AG04449 (cell line): ENCODE measurements around the gene R3HDML.

Experiments
- CTCF ChIA-PET: fragments of 350-600 bp; formaldehyde crosslinking; extraction: SDS; loops from one replicate; lab custom pipeline; 2021; ENCODE audit warnings: antibody characterized with exemption; lab: Yijun Ruan, JAX
- POLR2A ChIA-PET: fragments of 400-600, 350-600 bp; formaldehyde crosslinking; extraction: SDS; loops from one replicate; lab custom pipeline; 2020; ENCODE audit warnings: antibody characterized with exemption, inconsistent platforms; lab: Yijun Ruan, JAX
- DNase-seq: peaks from one replicate; pipeline ENCODE4 v3.0.0-alpha.2; 2010; ENCODE audit warnings: low read depth, low spot score
- H3K4me3 ChIP-seq: 2 replicates; pipeline ENCODE4 v1.5.1; 2011; ENCODE audit warnings: low read depth, mild to moderate bottlenecking, control low read depth, low read length
- CTCF ChIP-seq: IDR thresholded peaks from one replicate; pipeline ENCODE4 v1.5.1; 2011; ENCODE audit warnings: mild to moderate bottlenecking, moderate library complexity, low read length, control low read depth, inconsistent platforms; ENCODE audit not compliant: insufficient read depth; ENCODE audit errors: missing control alignments

Gene R3HDML

GRCh38 chr20:44306927-44307326, 29.9 kb upstream of the R3HDML start:
- H3K4me3 ChIP-seq, result no peak overlapping the region
- POLR2A ChIA-PET, result no interaction called here

GRCh38 chr20:44309763-44310663, 26.8 kb upstream of the R3HDML start:
- CTCF ChIA-PET, result interaction anchor here (0.7 to 9.0 kb wide), 31 partner anchors 8 to 300 kb away, joined by 3 to 452 read pairs (median 6); partner anchors contain the start of gene R3HDML
- peak; percentile 9 for DNase-seq

More at GRCh38 chr20:44306927-44307326, 29.9 kb upstream of the R3HDML start:
- no peak for DNase-seq
- CTCF ChIA-PET, result interaction anchor here (1.2 kb wide), 2 partner anchors 18 to 89 kb away, joined by 3 to 7 read pairs; no protein-coding TSS in a partner anchor
- no peak for TF ChIP-seq CTCF

GRCh38 chr20:44310664-44311639, 25.9 kb upstream of the R3HDML start, which contains the start of gene FITM2:
FITM2 (minus strand) TSS chr20:44311202; CDS start chr20:44311148, 54 bp downstream.
- peak within 1 kb of the TSS; percentile 94 for H3K4me3 ChIP-seq
- ChIA-PET CTCF (interaction anchor here (0.5 to 9.0 kb wide), 45 partner anchors 9 to 299 kb away, joined by 3 to 452 read pairs (median 5); partner anchors contain the start of genes GDAP1L1 and R3HDML), POLR2A (interaction anchor here (0.7 to 1.4 kb wide), 4 partner anchors 24 to 166 kb away, joined by 3 to 5 read pairs (median 4); no protein-coding TSS in a partner anchor)
- DNase-seq, result peak; percentile 71
- peak; percentile 100 for TF ChIP-seq CTCF

More at GRCh38 chr20:44309763-44310663, 26.8 kb upstream of the R3HDML start:
- H3K4me3 ChIP-seq, result peak overlapping the region; percentile 94
- POLR2A ChIA-PET, result interaction anchor here (0.7 to 1.1 kb wide), 2 partner anchors 23 to 166 kb away, joined by 3 read pairs; no protein-coding TSS in a partner anchor
- no peak for TF ChIP-seq CTCF

- POLR2A ChIA-PET, result interaction anchor here (0.6 kb wide), 1 partner anchor 14 kb away, joined by 4 read pairs; no protein-coding TSS in a partner anchor
- DNase-seq, result no peak
Observed at GRCh38 chr20:44314870-44315269, 22.0 kb upstream of the R3HDML start.

More at GRCh38 chr20:44314870-44315269, 22.0 kb upstream of the R3HDML start:
- H3K4me3 ChIP-seq, result no peak overlapping the region
- no peak for TF ChIP-seq CTCF
- CTCF ChIA-PET, result interaction anchor here (0.6 to 9.0 kb wide), 9 partner anchors 12 to 772 kb away, joined by 3 to 452 read pairs (median 3); no protein-coding TSS in a partner anchor
